Activated naive CD8-positive, alpha-beta T cell treated with anti-CD3 and anti-CD28 coated beads, Interleukin-2, amount 10 ng/mL, durations not matched to agents 7 days and 5 days (primary cell): ENCODE measurements around the gene ERO1A. TPM values are rescaled to one million over a fixed set of nuclear protein-coding genes. Genes with fewer than 3 reads are reported as not detected.
"Not testable (repeated sequence)": the region's sequence is repeated elsewhere in the genome, so short reads cannot be mapped to it uniquely, and the experiment has no call there.

ENCODE experiments used
- ATAC-seq: fragments of 150-1000 bp; cut with Tn5 transposase; one replicate; pipeline ENCODE4 v1.10.0; 2021; ENCODE audit warnings: low read depth, moderate library complexity
- POLR2A ChIA-PET: fragments of 350-600 bp; sonication (Branson Sonifier 250); formaldehyde crosslinking; loops from one replicate; lab custom pipeline; 2021; ENCODE audit warnings: antibody characterized with exemption; lab: Charles Lee
- DNase-seq: peaks from one replicate; pipeline ENCODE4 v3.0.0; 2021
- H3K27ac Mint-ChIP-seq: one replicate; pipeline ENCODE4 v1.8.0; 2022; ENCODE audit warnings: mild to moderate bottlenecking, mixed read lengths
- H3K27me3 Mint-ChIP-seq: one replicate; pipeline ENCODE4 v1.8.0; 2022; ENCODE audit warnings: mild to moderate bottlenecking, moderate library complexity, mixed read lengths
- H3K36me3 Mint-ChIP-seq: one replicate; pipeline ENCODE4 v1.8.0; 2021; ENCODE audit warnings: mild to moderate bottlenecking, mixed read lengths
- H3K4me1 Mint-ChIP-seq: one replicate; pipeline ENCODE4 v1.8.0; 2021; ENCODE audit warnings: mixed read lengths
- H3K4me3 Mint-ChIP-seq: one replicate; pipeline ENCODE4 v1.8.0; 2022; ENCODE audit warnings: mild to moderate bottlenecking, moderate library complexity, mixed read lengths
- H3K9me3 Mint-ChIP-seq: one replicate; pipeline ENCODE4 v1.8.0; 2021; ENCODE audit warnings: mixed read lengths
- total RNA-seq, 2 experiments: library from RNA; stranded (reverse); gene quantifications; one replicate each; pipeline ENCODE4 v1.2.3, GENCODE V29; 2021

Gene ERO1A, protein sequence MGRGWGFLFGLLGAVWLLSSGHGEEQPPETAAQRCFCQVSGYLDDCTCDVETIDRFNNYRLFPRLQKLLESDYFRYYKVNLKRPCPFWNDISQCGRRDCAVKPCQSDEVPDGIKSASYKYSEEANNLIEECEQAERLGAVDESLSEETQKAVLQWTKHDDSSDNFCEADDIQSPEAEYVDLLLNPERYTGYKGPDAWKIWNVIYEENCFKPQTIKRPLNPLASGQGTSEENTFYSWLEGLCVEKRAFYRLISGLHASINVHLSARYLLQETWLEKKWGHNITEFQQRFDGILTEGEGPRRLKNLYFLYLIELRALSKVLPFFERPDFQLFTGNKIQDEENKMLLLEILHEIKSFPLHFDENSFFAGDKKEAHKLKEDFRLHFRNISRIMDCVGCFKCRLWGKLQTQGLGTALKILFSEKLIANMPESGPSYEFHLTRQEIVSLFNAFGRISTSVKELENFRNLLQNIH
- 100 to 1,000 TPM; 185 to 203 TPM for total RNA-seq

DNA sequence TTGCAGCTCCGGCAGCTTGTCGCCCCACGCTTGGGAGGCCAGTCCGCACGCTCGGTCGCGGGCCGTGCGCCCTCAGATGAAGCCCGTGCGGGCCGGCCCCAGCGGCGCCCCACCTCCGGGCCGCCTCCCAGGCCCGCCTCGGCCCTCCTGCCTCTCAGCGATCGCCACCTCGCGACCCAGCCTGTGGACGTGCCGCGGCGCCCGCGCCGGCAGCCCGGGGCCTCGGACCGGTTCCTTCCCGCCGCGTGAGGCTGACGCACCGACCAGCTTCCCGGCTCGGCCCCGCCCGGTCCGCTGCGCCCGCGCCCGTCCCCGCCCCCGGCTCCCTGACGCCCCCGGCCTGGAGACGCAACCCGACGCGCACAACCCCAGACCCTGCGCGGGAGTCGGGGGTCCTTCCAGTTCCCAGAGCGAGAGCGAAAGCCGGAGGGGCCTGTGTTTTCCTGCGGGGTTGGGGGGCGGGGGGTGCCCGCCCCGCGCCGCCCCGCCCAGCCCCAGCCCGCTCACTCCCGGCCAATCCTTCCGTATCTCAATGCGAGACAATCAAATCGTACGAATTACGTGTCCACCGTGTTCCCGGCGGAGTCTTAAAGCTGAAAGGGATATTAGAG, at the start of gene ERO1A:
Gene ERO1A (minus strand): TSS at position 78 of the 611 bp plus-strand sequence. CDS start 77 bp downstream, at position 1.
- no peaks in the 10 kb centered on the region for H3K27me3 Mint-ChIP-seq
- ATAC-seq, result peak; percentile 68

DNA sequence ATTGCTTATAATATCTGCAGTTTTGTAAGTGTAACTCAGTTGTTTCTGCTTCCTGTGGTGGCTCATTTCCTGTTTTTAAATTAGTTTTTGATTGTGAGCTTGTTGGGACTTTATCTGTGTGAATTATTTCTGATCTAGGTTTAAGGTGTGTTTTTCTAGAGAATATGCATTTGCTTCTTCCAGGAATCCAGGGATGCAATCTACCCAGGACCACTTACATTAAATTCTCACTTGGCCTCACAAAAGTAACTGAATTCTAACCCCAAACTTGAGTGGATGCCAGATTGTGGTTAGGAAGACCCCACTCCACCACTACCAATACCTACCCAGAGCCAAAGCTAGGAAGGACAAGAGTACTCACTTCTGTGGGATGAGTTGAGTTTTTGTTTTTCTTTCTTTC, 46.5 kb upstream of the ERO1A start:
- no peaks in the 10 kb centered on the region for H3K9me3 Mint-ChIP-seq
- H3K27me3 Mint-ChIP-seq, result no peaks in the 10 kb centered on the region
- peak overlapping the region; percentile 89 for H3K27ac Mint-ChIP-seq
- POLR2A ChIA-PET, result interaction anchor here (0.7 to 2.1 kb wide), 10 partner anchors 11 to 1951 kb away, joined by 3 to 13 read pairs (median 5); partner anchors contain the start of genes ERO1A, GPR137C, PSMC6 and STYX
- H3K4me3 Mint-ChIP-seq, result peak overlapping the region; percentile 73
- H3K36me3 Mint-ChIP-seq, result peaks cover 27% of the 10 kb centered on the region
- ATAC-seq, result peak; percentile 50
- peaks cover 40% of the 10 kb centered on the region for H3K4me1 Mint-ChIP-seq
- DNase-seq, result no peak

More for the DNA sequence above, at the start of gene ERO1A:
- peak within 1 kb of the TSS; percentile 92 for H3K4me3 Mint-ChIP-seq
- POLR2A ChIA-PET, result interaction anchor here (0.6 to 4.4 kb wide), 11 partner anchors 9 to 457 kb away, joined by 3 to 36 read pairs (median 6); partner anchors contain the start of genes GPR137C, PSMC6, PTGER2 and STYX
- DNase-seq, result peak; percentile 83
- peaks cover 28% of the 10 kb centered on the region for H3K36me3 Mint-ChIP-seq
- peak within 1 kb of the TSS; percentile 95 for H3K27ac Mint-ChIP-seq
- peaks cover 27% of the 10 kb centered on the region for H3K4me1 Mint-ChIP-seq
- no peaks in the 10 kb centered on the region for H3K9me3 Mint-ChIP-seq

DNA sequence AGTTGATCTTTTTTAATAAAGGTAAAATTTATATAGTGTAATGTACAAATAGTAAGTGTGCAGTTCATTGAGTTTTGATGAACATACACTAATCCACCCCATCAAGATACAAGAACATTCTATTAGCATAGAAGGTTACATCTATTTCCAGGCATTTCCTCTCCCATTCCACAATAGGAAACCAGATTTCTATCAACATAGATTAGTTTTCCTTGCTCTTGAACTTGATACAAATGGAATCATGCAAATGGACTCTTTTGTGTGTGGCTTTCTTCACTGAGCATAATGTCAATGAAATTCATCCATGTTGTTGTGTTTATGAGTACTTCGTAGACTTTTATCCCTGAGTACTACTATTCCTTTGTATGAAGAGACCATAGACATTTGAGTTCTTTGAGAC, 45.4 kb upstream of the ERO1A start:
- Mint-ChIP-seq H3K4me1 (peaks cover 44% of the 10 kb centered on the region), H3K9me3 (no peaks in the 10 kb centered on the region), H3K27me3 (no peaks in the 10 kb centered on the region), H3K36me3 (peaks cover 23% of the 10 kb centered on the region), H3K4me3 (no peak overlapping the region), H3K27ac (peak overlapping the region; percentile 4)
- DNase-seq, result no peak
- ATAC-seq, result no peak
- POLR2A ChIA-PET, result interaction anchor here (0.9 to 2.1 kb wide), 3 partner anchors 10 to 189 kb away, joined by 5 to 13 read pairs (median 6); partner anchors contain the start of genes ERO1A, GPR137C and TXNDC16

DNA sequence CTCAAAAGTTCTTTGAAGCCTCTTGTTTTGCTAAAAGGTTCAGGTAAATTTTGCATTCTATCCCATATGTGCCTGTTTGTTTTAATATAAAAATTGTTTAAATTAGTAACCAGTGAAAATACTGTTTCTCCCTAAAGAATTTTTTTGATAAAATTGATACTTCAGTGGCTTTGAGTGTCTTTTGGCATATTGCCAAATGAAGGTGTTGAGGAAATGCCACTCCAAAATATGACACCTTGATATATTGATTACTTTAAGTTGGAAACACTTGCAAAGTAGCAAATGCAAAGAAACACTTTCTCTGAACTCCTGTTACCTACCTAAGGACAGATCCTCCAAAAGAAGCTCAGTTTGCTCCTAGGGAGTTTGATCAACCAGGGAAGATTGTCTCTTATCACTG, 43.1 kb upstream of the ERO1A start:
- Mint-ChIP-seq H3K4me1 (peaks cover 43% of the 10 kb centered on the region), H3K9me3 (no peaks in the 10 kb centered on the region), H3K36me3 (peaks cover 30% of the 10 kb centered on the region), H3K27ac (no peak overlapping the region), H3K27me3 (no peaks in the 10 kb centered on the region), H3K4me3 (no peak overlapping the region)
- POLR2A ChIA-PET, result interaction anchor here (0.5 kb wide), 1 partner anchor 12 kb away, joined by 3 read pairs; no protein-coding TSS in a partner anchor
- DNase-seq, result no peak
- no peak for ATAC-seq

DNA sequence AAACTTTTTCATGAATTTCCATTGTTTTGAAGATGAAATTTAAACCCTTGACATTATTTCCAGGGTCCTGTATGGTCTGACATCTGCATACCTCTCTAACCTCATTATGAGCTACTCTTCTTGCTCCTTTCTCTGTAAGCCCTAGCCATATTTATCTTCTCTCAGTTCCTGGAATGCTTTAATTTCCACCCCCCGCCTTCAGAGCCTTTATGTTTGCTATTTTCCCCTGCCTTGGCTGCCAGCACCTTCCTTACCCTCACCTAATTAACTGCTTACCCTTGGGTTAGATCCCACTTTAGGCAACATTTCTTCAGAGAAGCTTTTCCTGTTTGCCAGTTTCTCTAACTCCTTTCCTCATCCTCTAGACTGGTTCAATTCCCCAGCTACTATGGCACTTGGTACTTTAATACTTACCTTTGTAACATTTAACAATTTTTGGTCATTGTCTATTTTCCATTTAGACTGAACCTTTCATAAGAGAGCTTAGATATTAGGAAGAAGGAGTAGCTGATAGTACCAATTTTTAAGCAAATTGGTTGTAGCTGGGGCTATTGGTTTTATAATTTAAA, 40.6 kb upstream of the ERO1A start:
- no peak overlapping the region for H3K27ac Mint-ChIP-seq
- ATAC-seq, result no peak
- H3K9me3 Mint-ChIP-seq, result no peaks in the 10 kb centered on the region
- peaks cover 32% of the 10 kb centered on the region for H3K4me1 Mint-ChIP-seq
- no peak for DNase-seq
- POLR2A ChIA-PET, result no interaction called here
- no peaks in the 10 kb centered on the region for H3K27me3 Mint-ChIP-seq
- peaks cover 34% of the 10 kb centered on the region for H3K36me3 Mint-ChIP-seq
- H3K4me3 Mint-ChIP-seq, result peak overlapping the region; percentile 0

DNA sequence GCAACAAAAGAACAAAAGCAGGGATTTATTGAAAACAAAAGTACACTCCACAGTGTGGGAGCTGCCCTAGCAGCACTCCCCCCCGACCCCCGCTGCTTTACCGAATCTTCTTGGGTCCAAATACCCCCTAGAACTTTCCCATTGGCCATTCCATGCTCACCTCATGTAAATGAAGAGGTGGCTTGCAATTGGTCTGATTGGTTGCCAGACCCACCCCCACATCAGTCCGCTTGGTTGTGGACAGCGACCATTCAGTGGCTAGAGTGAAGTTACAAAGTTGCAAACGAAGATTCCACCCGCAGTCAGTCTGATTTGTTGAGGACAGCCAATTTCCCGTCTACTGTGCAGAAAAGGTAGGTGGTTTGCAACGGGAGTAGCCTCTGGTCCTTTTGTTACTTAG, 38.5 kb upstream of the ERO1A start:
- H3K27ac Mint-ChIP-seq, result no peak overlapping the region
- peaks cover 32% of the 10 kb centered on the region for H3K36me3 Mint-ChIP-seq
- DNase-seq (no peak), ATAC-seq (no peak)
- H3K4me1 Mint-ChIP-seq, result peaks cover 24% of the 10 kb centered on the region
- no peak overlapping the region for H3K4me3 Mint-ChIP-seq
- no peaks in the 10 kb centered on the region for H3K9me3 Mint-ChIP-seq
- POLR2A ChIA-PET, result no interaction called here
- H3K27me3 Mint-ChIP-seq, result no peaks in the 10 kb centered on the region

DNA sequence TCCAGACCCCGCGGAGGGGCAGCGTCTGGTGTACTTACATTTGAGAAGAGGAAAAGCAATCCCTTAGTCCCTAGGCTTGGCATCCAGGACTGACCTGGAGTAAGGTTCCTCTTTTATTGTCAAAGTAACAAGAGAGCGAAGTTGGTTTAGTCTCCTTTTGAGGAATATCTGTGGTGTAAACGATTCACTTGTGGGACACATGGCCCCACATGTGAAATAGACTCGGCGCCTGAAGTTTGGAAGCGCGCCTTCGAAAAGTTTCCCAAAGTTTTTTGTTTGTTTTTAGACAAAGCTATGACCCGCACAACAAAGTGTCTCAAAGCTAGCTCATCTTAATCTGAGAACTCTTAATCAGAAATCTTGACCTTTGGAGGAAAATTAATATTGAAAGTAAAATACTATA, 35.4 kb upstream of the ERO1A start:
- H3K4me3 Mint-ChIP-seq, result peak overlapping the region; percentile 94
- peaks cover 11% of the 10 kb centered on the region for H3K4me1 Mint-ChIP-seq
- no peaks in the 10 kb centered on the region for H3K9me3 Mint-ChIP-seq
- no peak for ATAC-seq
- peaks cover 24% of the 10 kb centered on the region for H3K36me3 Mint-ChIP-seq
- H3K27me3 Mint-ChIP-seq, result no peaks in the 10 kb centered on the region
- no peak for DNase-seq
- peak overlapping the region; percentile 86 for H3K27ac Mint-ChIP-seq
- POLR2A ChIA-PET, result interaction anchor here (0.6 to 2.0 kb wide), 4 partner anchors 11 to 951 kb away, joined by 4 to 7 read pairs (median 6); partner anchors contain the start of gene ERO1A

DNA sequence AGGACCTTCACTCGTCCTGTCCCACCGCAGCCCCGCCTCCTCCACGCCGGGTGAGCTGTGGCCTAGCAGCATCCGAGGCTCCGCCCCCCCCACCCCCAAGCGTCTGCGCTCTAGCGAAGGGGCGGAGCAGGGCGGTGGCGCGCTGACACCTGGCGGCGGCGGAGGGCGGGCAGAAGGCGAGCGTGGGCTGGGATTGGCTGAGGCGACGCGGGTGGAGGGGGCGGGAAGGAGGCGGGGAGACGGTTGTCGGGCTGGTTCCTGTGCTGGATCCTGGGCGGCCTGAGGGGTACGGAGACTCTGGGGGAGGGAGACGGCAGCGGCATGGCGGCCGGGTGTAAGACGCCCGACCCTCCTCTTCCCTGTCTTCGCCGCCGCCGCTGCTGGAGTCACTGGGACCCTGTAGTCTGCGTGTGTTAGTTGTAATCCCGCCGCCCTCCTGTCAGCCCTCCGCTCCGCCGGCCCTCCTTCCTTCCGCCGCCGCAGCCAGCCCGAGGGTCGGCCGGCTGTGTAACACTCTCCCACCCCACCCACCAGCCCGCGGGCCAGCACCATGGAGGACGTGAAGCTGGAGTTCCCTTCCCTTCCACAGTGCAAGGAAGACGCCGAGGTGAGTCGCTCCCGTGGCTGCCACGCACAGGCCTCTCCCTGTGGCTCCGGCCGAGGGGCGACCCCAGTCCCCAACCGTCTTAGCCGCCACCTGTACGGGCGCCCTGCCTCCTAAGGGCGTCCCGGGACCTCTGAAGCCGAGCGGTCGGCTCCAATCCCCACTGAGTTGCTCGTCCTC, 34.8 kb upstream of the ERO1A start, which contains the start of gene STYX:
Gene STYX (plus strand): TSS at position 242 of the 784 bp plus-strand sequence. CDS start 309 bp downstream, at position 551.
- Mint-ChIP-seq H3K27ac (peak within 1 kb of the TSS; percentile 86), H3K9me3 (no peaks in the 10 kb centered on the region), H3K4me3 (peak within 1 kb of the TSS; percentile 94), H3K36me3 (peaks cover 24% of the 10 kb centered on the region), H3K4me1 (peaks cover 10% of the 10 kb centered on the region), H3K27me3 (no peaks in the 10 kb centered on the region)
- DNase-seq (peak; percentile 98), ATAC-seq (peak; percentile 94)
- POLR2A ChIA-PET, result interaction anchor here (0.7 to 2.0 kb wide), 14 partner anchors 10 to 178 kb away, joined by 3 to 11 read pairs (median 4); partner anchors contain the start of genes ERO1A, GPR137C and TXNDC16

DNA sequence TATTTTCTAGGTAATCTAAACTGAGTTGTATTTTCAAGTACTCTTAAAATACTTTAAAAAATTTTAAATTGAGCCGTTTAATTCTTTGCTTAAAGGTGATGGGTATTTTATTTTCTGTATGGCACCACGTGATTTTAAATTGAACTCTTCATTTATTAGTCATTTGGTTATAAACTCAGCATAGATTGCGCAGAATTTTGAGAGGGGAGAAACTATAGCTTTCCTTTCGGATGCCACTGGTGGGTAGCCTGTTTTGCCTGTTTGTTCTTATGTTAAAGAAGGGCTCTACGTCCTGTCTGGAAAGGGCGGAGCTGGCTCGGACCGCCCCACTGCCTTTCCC, 34.2 kb upstream of the ERO1A start:
- peak overlapping the region; percentile 86 for H3K27ac Mint-ChIP-seq
- ATAC-seq (no peak), DNase-seq (no peak)
- no peaks in the 10 kb centered on the region for H3K9me3 Mint-ChIP-seq
- H3K4me1 Mint-ChIP-seq, result peaks cover 10% of the 10 kb centered on the region
- POLR2A ChIA-PET, result interaction anchor here (0.7 to 2.0 kb wide), 12 partner anchors 10 to 177 kb away, joined by 3 to 11 read pairs (median 4); partner anchors contain the start of genes ERO1A, GPR137C and TXNDC16
- peak overlapping the region; percentile 94 for H3K4me3 Mint-ChIP-seq
- no peaks in the 10 kb centered on the region for H3K27me3 Mint-ChIP-seq
- peaks cover 25% of the 10 kb centered on the region for H3K36me3 Mint-ChIP-seq

DNA sequence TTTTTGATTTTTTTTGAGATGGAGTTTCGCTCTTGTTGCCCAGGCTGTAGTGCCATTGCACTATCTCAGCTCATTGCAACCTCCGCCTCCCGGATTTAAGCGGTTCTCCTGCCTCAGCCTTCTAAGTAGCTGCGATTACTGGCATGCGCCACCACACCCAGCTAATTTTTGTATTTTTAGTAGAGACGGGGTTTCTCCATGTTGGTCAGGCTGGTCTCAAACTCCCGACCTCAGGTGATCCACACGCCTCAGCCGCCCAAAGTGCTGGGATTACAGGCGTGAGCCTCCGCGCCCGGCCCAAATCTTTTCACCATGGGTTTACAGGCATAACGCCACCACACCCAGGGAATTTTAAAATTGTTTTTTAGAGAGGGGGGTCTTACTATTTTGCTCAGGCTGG, 33.7 kb upstream of the ERO1A start:
- not testable (repeated sequence) for H3K9me3 Mint-ChIP-seq
- POLR2A ChIA-PET, result interaction anchor here (0.7 to 1.5 kb wide), 6 partner anchors 13 to 177 kb away, joined by 3 to 11 read pairs (median 4); partner anchors contain the start of genes GPR137C and TXNDC16
- H3K36me3 Mint-ChIP-seq, result peaks cover 20% of the 10 kb centered on the region

DNA sequence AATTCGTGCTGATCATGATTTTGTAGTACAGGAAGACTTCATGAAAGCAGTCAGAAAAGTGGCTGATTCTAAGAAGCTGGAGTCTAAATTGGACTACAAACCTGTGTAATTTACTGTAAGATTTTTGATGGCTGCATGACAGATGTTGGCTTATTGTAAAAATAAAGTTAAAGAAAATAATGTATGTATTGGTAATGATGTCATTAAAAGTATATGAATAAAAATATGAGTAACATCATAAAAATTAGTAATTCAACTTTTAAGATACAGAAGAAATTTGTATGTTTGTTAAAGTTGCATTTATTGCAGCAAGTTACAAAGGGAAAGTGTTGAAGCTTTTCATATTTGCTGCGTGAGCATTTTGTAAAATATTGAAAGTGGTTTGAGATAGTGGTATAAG, 32.2 kb upstream of the ERO1A start:
- not testable (repeated sequence) for H3K36me3 Mint-ChIP-seq, DNase-seq, H3K9me3 Mint-ChIP-seq, ATAC-seq, H3K27me3 Mint-ChIP-seq, H3K27ac Mint-ChIP-seq, H3K4me1 Mint-ChIP-seq, H3K4me3 Mint-ChIP-seq
- POLR2A ChIA-PET, result interaction anchor here (0.7 kb wide), 1 partner anchor 86 kb away, joined by 4 read pairs; no protein-coding TSS in a partner anchor

More for the DNA sequence above, 33.7 kb upstream of the ERO1A start:
- H3K27ac Mint-ChIP-seq, H3K27me3 Mint-ChIP-seq, H3K4me1 Mint-ChIP-seq, ATAC-seq, DNase-seq: not testable (repeated sequence)
- peak overlapping the region; percentile 61 for H3K4me3 Mint-ChIP-seq

DNA sequence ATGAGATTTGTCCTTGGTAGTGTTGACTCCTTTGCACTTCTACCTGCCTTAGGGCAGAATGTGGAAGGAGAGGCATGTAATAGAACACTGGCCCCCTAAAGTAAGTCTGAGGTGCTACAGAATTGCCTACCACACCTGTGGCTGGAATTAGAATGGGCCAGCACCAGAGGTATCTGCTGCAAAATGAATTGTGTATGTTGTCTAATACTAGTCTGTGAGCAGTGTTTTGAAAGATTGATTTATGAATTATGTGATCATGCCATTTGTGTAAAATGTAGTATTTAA, 28.9 kb upstream of the ERO1A start:
- ATAC-seq, result no peak
- Mint-ChIP-seq H3K27me3 (no peaks in the 10 kb centered on the region), H3K27ac (no peak overlapping the region), H3K4me1 (peaks cover 7% of the 10 kb centered on the region), H3K9me3 (no peaks in the 10 kb centered on the region), H3K36me3 (peaks cover 18% of the 10 kb centered on the region), H3K4me3 (no peak overlapping the region)
- POLR2A ChIA-PET, result interaction anchor here (1.6 kb wide), 1 partner anchor 18 kb away, joined by 4 read pairs; no protein-coding TSS in a partner anchor
- no peak for DNase-seq
